ENCODE measurements around the gene SLC17A5.
"Not testable (repeated sequence)": the region's sequence is repeated elsewhere in the genome, so short reads cannot be mapped to it uniquely, and the experiment has no call there.

The SLC17A5 gene

GRCh38 chr6:73680289-73680918 is 26.6 kb upstream of the SLC17A5 start:
- Histone ChIP-seq H3K79me2 (ENCODE audit: low read length) (no peaks in the 10 kb centered on the region), H3K4me3 (ENCODE audit: low read length) (no peak overlapping the region), H3K27me3 (ENCODE audit: low read depth, low read length) (no peaks in the 10 kb centered on the region), H3K9ac (ENCODE audit: low read length) (no peak overlapping the region), H3K27ac (ENCODE audit: low read length) (no peak overlapping the region), H3K4me2 (ENCODE audit: low read length) (no peak overlapping the region), H3K36me3 (replicated peaks; ENCODE audit: low read depth, low read length) (no peaks in the 10 kb centered on the region), H4K20me1 (ENCODE audit: insufficient read depth, low read length) (no peaks in the 10 kb centered on the region), H2AFZ (ENCODE audit: low read depth, low read length) (no peak overlapping the region), H3K9me3 (ENCODE audit: insufficient read depth, low read length) (no peaks in the 10 kb centered on the region), H3K4me1 (ENCODE audit: low read length) (no peaks in the 10 kb centered on the region)
- TF ChIP-seq EZH2phosphoT487 (IDR thresholded peaks at IDR 0.05; ENCODE audit: low read depth), result no peak

- not testable (repeated sequence) for H2AFZ ChIP-seq (ENCODE audit: low read depth, low read length); H3K36me3 ChIP-seq (replicated peaks; ENCODE audit: low read depth, low read length); H3K27me3 ChIP-seq (ENCODE audit: low read depth, low read length); H4K20me1 ChIP-seq (ENCODE audit: insufficient read depth, low read length); H3K27ac ChIP-seq (ENCODE audit: low read length); H3K9ac ChIP-seq (ENCODE audit: low read length); H3K9me3 ChIP-seq (ENCODE audit: insufficient read depth, low read length); H3K4me1 ChIP-seq (ENCODE audit: low read length); H3K4me3 ChIP-seq (ENCODE audit: low read length); H3K4me2 ChIP-seq (ENCODE audit: low read length); H3K79me2 ChIP-seq (ENCODE audit: low read length)
These were observed 26.1 kb upstream of the SLC17A5 start for GRCh38 chr6:73679846-73680245.

- H4K20me1 ChIP-seq (ENCODE audit: insufficient read depth, low read length), result no peaks in the 10 kb centered on the region
- no peak for TF ChIP-seq EZH2phosphoT487 (IDR thresholded peaks at IDR 0.05; ENCODE audit: low read depth)
- TF ChIP-seq CTCF (IDR thresholded peaks at IDR 0.05; ENCODE audit: low read depth, low read length), result no peak
- no peaks in the 10 kb centered on the region for H3K9me3 ChIP-seq (ENCODE audit: insufficient read depth, low read length)
- H3K9ac ChIP-seq (ENCODE audit: low read length), result no peak overlapping the region
- no peak overlapping the region for H3K4me3 ChIP-seq (ENCODE audit: low read length)
- H3K27ac ChIP-seq (ENCODE audit: low read length), result no peak overlapping the region
- no peaks in the 10 kb centered on the region for H3K27me3 ChIP-seq (ENCODE audit: low read depth, low read length)
- no peak overlapping the region for H2AFZ ChIP-seq (ENCODE audit: low read depth, low read length)
- H3K36me3 ChIP-seq (replicated peaks; ENCODE audit: low read depth, low read length), result no peaks in the 10 kb centered on the region
- H3K4me1 ChIP-seq (ENCODE audit: low read length), result no peaks in the 10 kb centered on the region
- H3K4me2 ChIP-seq (ENCODE audit: low read length), result no peak overlapping the region
- H3K79me2 ChIP-seq (ENCODE audit: low read length), result no peaks in the 10 kb centered on the region
These were observed 25.2 kb upstream of the SLC17A5 start for GRCh38 chr6:73679009-73679408.

- Histone ChIP-seq H3K4me1 (ENCODE audit: low read length) (no peaks in the 10 kb centered on the region), H3K36me3 (replicated peaks; ENCODE audit: low read depth, low read length) (no peaks in the 10 kb centered on the region), H3K27ac (ENCODE audit: low read length) (no peak overlapping the region), H3K9me3 (ENCODE audit: insufficient read depth, low read length) (no peaks in the 10 kb centered on the region), H3K9ac (ENCODE audit: low read length) (no peak overlapping the region), H4K20me1 (ENCODE audit: insufficient read depth, low read length) (no peaks in the 10 kb centered on the region), H3K4me2 (ENCODE audit: low read length) (0 out of 2 replicates have a peak overlapping the region, but pooled peaks have one; percentile 39), H3K27me3 (ENCODE audit: low read depth, low read length) (no peaks in the 10 kb centered on the region), H3K79me2 (ENCODE audit: low read length) (no peaks in the 10 kb centered on the region), H2AFZ (ENCODE audit: low read depth, low read length) (0 out of 2 replicates have a peak overlapping the region, but pooled peaks have one; percentile 1), H3K4me3 (ENCODE audit: low read length) (no peak overlapping the region)
- TF ChIP-seq CTCF (IDR thresholded peaks at IDR 0.05; ENCODE audit: low read depth, low read length) (peak; percentile 96), EZH2phosphoT487 (IDR thresholded peaks at IDR 0.05; ENCODE audit: low read depth) (no peak)
These were observed 21.8 kb upstream of the SLC17A5 start for GRCh38 chr6:73675466-73676098.

- Histone ChIP-seq H3K27ac (ENCODE audit: low read length) (no peak overlapping the region), H2AFZ (ENCODE audit: low read depth, low read length) (no peak overlapping the region), H3K36me3 (replicated peaks; ENCODE audit: low read depth, low read length) (no peaks in the 10 kb centered on the region), H3K9ac (ENCODE audit: low read length) (no peak overlapping the region), H3K9me3 (ENCODE audit: insufficient read depth, low read length) (no peaks in the 10 kb centered on the region), H3K79me2 (ENCODE audit: low read length) (no peaks in the 10 kb centered on the region), H4K20me1 (ENCODE audit: insufficient read depth, low read length) (no peaks in the 10 kb centered on the region), H3K4me1 (ENCODE audit: low read length) (no peaks in the 10 kb centered on the region), H3K27me3 (ENCODE audit: low read depth, low read length) (no peaks in the 10 kb centered on the region), H3K4me3 (ENCODE audit: low read length) (no peak overlapping the region), H3K4me2 (ENCODE audit: low read length) (no peak overlapping the region)
- TF ChIP-seq EZH2phosphoT487 (IDR thresholded peaks at IDR 0.05; ENCODE audit: low read depth) (no peak), CTCF (IDR thresholded peaks at IDR 0.05; ENCODE audit: low read depth, low read length) (no peak)
These were observed 18.3 kb upstream of the SLC17A5 start for GRCh38 chr6:73671911-73672685.
